Retinal pigment epithelial cell (primary cell): ENCODE data around the gene TAF12.
"Not testable (repeated sequence)": the region's sequence is repeated elsewhere in the genome, so short reads cannot be mapped to it uniquely, and the experiment has no call there.

ENCODE experiments used
- DNase-seq: peaks from one replicate; pipeline ENCODE4 v3.0.0-alpha.2; 2010; ENCODE audit warnings: low read depth
- H3K4me3 ChIP-seq: 2 replicates; pipeline ENCODE4 v1.5.1; 2011; ENCODE audit warnings: mild to moderate bottlenecking, low read length, control low read depth, moderate library complexity
- CTCF ChIP-seq: conservative IDR thresholded peaks from 2 replicates; pipeline ENCODE4 v1.5.1; 2011; ENCODE audit warnings: low read depth, low read length, control low read depth, inconsistent platforms

Gene TAF12

GRCh38 chr1:28648474-28649198 lies 5.8 kb upstream of the TAF12 start, which contains the start of gene RNU11:
RNU11 (plus strand) TSS chr1:28648600.
- no peak for TF ChIP-seq CTCF
- peak within 1 kb of the TSS; percentile 44 for H3K4me3 ChIP-seq
- peak; percentile 94 for DNase-seq

DNA sequence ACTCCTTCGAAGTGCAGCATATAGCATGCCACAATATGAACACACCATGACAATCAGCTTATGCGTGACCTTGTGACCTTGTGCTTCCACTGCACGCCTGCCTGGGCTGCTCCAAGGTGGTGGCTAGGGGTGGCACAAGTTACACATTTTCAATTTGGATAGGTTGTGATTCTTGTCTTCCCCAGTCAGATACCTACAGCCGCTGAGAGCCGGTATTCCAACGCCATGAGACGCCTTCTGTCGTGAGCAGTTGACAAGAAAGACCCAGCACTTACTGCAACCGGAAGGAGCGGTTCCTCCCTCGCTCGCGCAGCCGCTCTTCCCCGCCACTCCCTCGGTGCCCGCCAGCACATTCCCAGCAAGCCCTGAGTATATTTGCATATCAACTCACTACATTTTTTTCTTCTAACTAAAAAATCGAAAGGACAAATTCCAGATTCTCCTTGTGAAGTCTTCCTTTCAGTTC lies 5.2 kb upstream of the TAF12 start:
- DNase-seq: peak; percentile 79
- TF ChIP-seq CTCF: no peak
- peak overlapping the region; percentile 44 for H3K4me3 ChIP-seq

GRCh38 chr1:28646040-28646439 lies 3.2 kb upstream of the TAF12 start:
- DNase-seq: no peak
- H3K4me3 ChIP-seq: no peak overlapping the region
- no peak for TF ChIP-seq CTCF

GRCh38 chr1:28645406-28645805 lies 2.5 kb upstream of the TAF12 start:
- not testable (repeated sequence) for DNase-seq, H3K4me3 ChIP-seq

DNA sequence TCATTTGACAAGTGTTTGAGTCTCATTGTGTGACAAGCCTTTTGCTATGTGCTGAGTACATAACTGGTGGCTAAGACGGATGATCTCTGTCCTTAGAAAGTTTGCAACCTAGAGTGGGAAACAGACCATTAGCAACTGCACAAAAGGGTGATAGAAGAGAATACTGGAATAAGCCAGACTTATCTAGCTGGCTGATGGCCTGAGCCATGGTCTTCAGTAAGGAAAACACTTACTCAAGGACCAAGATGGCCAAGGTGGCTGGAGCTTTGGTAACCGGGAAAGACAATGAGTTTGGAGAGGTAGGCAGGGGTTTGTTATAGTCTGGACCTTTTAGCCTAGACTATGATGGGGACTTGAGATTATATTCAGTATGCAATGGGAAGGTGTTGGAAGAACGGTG lies 1.6 kb upstream of the TAF12 start:
- TF ChIP-seq CTCF: no peak
- DNase-seq: no peak
- H3K4me3 ChIP-seq: no peak overlapping the region

DNA sequence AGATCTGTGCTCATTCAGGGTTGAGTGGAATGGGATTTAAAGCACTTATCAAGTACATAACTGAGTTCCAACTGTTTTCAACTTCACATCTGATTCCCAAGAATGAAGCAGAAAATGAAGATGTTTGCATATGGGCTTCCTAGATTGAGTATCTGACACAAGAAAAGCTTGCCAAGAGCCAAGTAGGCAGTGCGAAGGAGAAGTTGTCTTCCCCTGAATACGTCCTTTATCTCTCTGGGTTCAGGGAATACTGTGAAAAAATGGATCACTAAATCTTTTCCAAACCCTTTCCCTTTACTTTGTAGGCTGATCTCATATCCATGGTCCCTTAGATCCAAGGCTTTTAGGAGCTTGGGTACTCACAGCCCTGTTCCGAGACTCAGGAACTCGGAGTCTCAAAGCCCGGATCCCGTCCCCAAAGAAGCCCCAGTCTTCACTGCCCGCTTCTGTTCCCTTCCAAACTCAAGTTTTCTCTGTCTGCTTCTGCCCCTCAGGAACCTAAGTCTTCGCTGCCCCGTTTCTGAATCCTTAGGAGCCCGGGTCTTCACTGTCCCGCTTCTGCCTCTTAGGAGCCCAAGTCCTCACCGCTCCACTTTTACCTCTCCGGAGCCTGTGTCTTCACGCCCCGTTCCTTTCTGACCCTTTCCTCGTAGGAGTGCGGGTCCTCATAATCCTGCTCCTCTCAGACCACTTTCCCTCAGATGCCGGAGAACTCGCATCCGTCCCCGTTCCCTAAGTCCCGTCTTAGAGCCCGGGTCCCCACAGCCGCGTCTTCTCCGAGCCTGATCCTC lies 616 bp downstream of the TAF12 start:
- H3K4me3 ChIP-seq: peak overlapping the region; percentile 80
- DNase-seq: no peak
- no peak for TF ChIP-seq CTCF

DNA sequence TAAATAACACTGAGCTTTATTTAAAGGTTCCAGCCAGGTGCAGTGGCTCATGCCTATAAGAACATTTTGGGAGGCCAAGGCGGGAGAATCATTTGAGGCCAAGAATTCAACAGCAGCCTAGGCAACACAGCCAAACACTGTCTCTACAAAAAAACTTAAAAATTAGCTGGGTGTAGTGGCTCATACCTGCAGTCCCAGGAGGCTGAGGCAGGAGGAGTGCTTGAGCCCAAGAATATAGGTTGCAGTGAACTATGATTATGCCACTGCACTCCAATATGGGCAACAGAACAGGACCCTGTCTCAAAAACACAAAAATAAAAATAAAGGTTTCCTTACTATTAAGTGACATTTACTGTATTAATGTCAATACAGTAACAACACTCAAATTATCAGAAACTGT lies 2.1 kb downstream of the TAF12 start:
- no peak for DNase-seq
- TF ChIP-seq CTCF: peak; percentile 63
- no peak overlapping the region for H3K4me3 ChIP-seq
